NCI-H1417 (cell line): ENCODE results near the gene C1orf141.
"Not testable (repeated sequence)": the region's sequence is repeated elsewhere in the genome, so short reads cannot be mapped to it uniquely, and the experiment has no call there.

Source experiments
- DNase-seq, 3 experiments: peaks; one replicate each; lab custom pipeline; 2025; lab: John Stamatoyannopoulos, UW

Gene C1orf141

GRCh38 chr1:67134695-67135094 is at the start of gene C1orf141:
Gene C1orf141, minus strand, starts transcription at chr1:67134970. Its CDS starts 7,730 bp downstream, at chr1:67127240.
- no peak for DNase-seq

GRCh38 chr1:67175530-67176087 is 40.8 kb upstream of the C1orf141 start:
- no peak for DNase-seq

GRCh38 chr1:67174716-67175284 is 40.0 kb upstream of the C1orf141 start:
- no peak for DNase-seq

GRCh38 chr1:67173988-67174387 is 39.2 kb upstream of the C1orf141 start:
- no peak for DNase-seq

- no peak for DNase-seq
Observed at GRCh38 chr1:67171978-67172377, 37.2 kb upstream of the C1orf141 start.

- DNase-seq: no peak
Observed at GRCh38 chr1:67171574-67171955, 36.8 kb upstream of the C1orf141 start.

- DNase-seq: no peak
Observed at GRCh38 chr1:67170751-67171573, 36.2 kb upstream of the C1orf141 start.

- peak in 1 of 3 experiments; percentile 16 for DNase-seq
Observed at GRCh38 chr1:67169932-67170331, 35.2 kb upstream of the C1orf141 start.

- no peak for DNase-seq
Observed at GRCh38 chr1:67169496-67169895, 34.7 kb upstream of the C1orf141 start.

- no peak for DNase-seq
Observed at GRCh38 chr1:67166196-67166595, 31.4 kb upstream of the C1orf141 start, which contains the start of gene IL23R. Gene IL23R, plus strand, starts transcription at chr1:67166454. Its CDS starts 1,667 bp downstream, at chr1:67168121.

- DNase-seq: no peak
Observed at GRCh38 chr1:67165468-67166041, 30.8 kb upstream of the C1orf141 start.

GRCh38 chr1:67162954-67163353 is 28.2 kb upstream of the C1orf141 start:
- no peak for DNase-seq

- DNase-seq: no peak
Observed at GRCh38 chr1:67159233-67159632, 24.5 kb upstream of the C1orf141 start.

- no peak for DNase-seq
Observed at GRCh38 chr1:67158401-67158800, 23.6 kb upstream of the C1orf141 start.

- no peak for DNase-seq
Observed at GRCh38 chr1:67150931-67151330, 16.2 kb upstream of the C1orf141 start.

GRCh38 chr1:67149179-67149770 is 14.5 kb upstream of the C1orf141 start:
- peak; percentile 44 to 88 (median 51) for DNase-seq

GRCh38 chr1:67148516-67149178 is 13.9 kb upstream of the C1orf141 start:
- DNase-seq: no peak

- DNase-seq: not testable (repeated sequence)
Observed at GRCh38 chr1:67147973-67148372, 13.2 kb upstream of the C1orf141 start.

- no peak for DNase-seq
Observed at GRCh38 chr1:67146539-67146938, 11.8 kb upstream of the C1orf141 start.

GRCh38 chr1:67146101-67146500 is 11.3 kb upstream of the C1orf141 start:
- no peak for DNase-seq

GRCh38 chr1:67144696-67145095 is 9.9 kb upstream of the C1orf141 start:
- no peak for DNase-seq

- DNase-seq: no peak
Observed at GRCh38 chr1:67143966-67144365, 9.2 kb upstream of the C1orf141 start.
